Hematopoietic multipotent progenitor cell treated with erythropoietin and hydrocortisone succinate and interleukin-3 and kit ligand, for 8 days (in vitro differentiated cells): Measurements from ENCODE around the gene TEX261.
A peak's percentile ranks its signal among the peaks of the same experiment; 100 is the strongest.

Experiments
- DNase-seq: peaks from one replicate; pipeline ENCODE4 v3.0.0-alpha.2; 2015

The TEX261 gene

DNA sequence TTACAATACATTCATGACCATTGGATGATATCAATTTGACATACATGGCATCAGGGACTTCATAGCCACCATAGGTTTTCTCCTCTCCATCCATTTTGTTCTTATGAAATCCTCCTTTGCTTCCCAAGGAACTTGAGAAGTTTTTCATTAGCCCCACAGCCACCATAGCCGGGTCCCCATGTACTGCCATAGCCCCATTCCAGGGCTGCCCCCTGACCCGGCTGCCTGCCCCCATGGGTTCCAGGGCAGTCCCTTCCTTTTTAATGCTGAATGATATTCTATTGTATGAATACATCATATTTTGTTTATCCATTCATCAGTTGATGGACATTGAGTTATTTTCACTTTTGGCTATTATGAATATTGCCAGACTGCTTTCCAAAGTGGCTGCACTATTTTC is 38.5 kb downstream of the TEX261 start:
- DNase-seq: no peak

DNA sequence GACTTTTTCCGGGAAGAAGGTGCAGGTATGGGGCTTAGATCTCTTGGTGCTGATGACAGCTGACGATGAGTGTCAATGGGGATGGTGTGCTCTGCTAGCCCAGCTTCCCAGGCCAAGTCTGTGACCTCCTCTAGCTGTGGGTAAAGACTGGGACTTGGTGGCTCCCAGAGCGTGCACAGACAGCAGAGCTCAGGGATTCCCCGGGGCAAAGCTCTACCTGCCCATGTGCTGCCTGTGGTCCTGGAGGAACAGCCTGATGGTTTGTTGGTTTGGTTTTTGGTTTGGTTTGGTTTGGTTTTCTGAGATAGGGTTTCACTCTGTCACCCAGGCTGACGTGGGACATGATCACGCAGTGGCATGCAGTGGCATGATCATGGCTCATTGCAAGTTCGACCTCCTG is 39.8 kb downstream of the TEX261 start:
- DNase-seq: no peak

DNA sequence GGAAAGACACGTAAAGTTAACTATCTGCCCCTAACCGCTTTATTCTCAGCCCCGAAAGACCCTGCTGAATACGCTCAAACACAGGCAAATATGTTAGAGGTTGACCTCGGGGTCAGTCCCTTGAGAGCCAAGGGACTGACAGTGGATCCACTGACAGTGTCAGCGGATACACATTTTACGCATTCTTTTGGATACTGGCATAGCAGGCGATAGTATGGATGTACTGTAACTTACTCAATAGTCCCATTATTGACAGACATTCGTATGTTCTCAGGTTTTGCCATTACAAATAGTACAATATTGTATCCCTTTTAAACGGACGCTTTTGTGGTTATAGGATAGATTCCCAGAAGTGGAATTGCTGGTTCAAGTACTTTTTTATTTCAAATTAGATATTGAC is 45.6 kb downstream of the TEX261 start:
- no peak for DNase-seq

DNA sequence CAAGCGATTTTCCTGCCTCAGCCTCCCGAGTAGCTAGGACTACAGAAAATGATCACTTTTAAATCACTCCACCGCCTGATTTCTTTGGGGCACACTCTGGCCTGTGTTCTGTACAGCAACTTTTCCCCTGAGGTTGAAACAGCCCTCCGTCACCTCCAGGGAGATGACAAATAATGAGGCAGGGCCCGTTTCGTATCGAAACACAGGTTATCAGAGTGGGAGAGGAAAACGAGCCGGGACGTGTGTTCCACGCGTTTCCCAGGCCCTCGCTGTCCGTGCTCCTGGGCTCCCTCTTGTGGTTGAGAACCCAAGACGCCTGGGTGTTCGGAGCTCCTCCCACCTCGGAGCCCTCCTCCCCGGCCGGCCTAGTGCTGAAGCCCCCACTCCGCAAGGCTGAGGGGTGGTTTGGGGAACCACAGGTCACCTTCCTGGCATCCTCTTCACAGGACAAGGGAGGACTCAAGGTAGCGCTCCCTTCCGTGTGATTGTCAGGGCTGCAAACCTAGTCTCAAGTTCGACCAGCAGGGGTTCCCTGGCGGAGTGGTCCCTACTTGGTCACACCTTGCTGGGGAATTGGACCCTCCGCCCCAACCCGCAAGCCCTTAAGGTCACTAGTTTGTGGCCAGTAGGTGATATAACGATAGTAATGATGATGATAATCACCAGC is 46.2 kb downstream of the TEX261 start:
- peak; percentile 71 for DNase-seq

DNA sequence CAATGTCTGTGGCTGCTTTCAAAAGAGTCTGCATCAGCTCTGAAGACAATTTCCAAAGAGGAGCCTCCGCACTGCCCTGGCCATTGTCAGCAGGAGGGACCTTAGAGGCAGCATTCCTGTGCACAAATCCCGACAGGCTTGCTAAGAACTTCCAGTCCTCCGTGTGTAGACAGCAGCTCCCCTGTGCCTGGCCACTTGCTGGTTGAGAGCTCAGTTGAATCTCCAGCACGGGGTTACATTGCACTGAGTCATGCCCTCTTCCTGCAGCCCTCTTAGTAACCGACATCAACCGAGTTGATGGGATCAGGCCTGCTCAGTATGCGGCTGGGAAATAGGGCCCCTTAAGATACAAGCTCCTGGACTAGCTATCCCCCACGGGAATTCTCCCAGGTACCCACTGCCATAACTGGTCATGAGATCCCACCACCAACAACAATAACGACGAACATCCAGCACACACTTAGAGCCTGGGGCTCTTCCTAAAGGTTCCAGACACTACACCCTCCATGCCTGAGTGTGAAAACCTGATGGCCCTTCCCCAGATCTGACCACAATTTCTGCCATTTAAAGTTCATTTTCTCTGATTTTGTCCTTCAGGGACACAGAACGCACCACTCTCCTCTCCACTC is 47.0 kb downstream of the TEX261 start:
- no peak for DNase-seq

DNA sequence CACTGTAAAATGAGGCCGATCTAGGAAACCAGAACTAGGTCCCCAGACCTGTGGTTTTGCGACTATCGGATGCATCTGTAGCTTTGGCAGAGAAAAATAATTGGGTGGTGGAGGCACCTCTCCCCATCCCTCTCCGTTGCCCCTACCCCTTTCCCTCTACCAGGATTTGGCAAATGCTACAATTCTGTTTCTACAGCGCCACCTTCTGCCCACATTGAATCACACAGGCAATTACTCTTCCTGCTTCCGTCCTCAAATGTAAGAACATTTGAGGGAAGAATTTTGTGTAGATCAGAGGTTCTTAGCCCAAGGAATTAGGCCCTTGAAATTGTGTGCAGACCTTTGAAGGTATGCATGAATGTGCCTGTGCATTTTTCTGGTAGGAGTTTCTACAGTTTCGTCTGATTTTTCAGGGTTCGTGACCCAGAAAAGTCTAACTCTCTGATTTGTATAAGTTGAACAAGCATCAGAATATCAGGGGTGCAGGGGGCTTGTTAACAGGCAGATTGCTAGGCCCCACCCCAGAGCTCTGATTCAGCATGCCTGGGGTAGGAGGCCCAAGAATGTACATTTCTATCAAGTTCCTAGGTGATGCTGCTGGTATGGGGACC is 47.7 kb downstream of the TEX261 start:
- DNase-seq: peak; percentile 61

DNA sequence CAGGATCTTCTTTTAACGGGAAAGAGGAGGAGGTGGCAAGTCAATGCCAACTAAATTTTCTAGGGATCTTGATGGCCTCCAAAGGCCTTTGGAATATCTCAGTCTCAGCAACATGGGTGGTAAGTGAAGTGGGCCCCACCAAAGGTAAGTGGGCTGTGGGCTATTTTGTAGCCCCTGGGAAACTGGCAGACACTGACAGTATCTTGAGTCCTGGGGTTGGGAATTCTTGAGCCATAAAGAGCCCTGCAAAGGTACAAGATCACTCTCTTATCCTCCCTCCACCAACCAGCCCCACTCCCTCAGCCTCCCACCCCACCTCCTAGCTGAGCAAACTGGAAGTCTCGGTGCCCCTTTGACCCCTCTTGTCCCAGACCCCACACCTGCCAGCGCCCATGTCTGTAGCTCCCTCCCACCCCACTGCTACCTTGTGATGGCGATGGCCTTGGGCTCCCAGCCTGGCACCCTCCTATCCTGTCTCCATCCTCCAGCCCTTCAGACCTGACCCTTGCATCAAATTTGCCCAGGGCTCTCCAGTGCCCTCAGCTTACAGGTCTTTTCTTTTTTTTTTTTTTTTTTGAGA is 50.5 kb downstream of the TEX261 start:
- DNase-seq: no peak

DNA sequence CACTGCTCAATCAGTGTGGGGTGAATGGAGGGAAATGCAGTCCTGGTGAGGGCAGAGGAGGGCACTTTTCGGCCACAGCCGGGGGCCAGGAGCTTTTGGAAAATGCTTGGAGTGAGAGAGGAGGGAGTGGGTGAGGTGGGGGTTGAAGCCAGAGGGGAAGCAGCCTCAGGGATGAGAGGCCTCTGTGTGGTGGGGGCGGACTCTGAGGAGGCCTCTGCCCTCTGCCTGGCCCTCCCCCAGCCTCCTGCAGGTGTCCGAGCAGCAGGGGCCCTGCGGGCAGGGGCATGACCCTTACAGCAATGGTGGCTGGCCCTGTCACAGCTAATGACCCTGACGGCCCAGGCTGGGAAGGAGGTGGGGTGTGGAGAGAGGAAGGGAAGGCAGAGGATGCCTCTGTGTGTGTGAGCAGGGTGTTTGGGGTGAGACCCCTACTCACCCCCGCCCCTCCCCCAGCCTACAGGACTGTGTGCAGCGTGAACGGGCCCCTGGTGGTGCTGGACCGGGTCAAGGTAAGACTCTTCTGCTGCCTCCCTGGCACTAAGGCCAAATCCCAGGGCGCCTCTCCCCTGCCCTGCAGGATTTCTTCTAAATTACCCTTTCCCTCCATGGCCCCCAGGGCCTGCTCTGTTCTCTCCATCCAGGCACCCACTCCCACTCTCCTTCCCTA is 51.3 kb downstream of the TEX261 start:
- DNase-seq: no peak

DNA sequence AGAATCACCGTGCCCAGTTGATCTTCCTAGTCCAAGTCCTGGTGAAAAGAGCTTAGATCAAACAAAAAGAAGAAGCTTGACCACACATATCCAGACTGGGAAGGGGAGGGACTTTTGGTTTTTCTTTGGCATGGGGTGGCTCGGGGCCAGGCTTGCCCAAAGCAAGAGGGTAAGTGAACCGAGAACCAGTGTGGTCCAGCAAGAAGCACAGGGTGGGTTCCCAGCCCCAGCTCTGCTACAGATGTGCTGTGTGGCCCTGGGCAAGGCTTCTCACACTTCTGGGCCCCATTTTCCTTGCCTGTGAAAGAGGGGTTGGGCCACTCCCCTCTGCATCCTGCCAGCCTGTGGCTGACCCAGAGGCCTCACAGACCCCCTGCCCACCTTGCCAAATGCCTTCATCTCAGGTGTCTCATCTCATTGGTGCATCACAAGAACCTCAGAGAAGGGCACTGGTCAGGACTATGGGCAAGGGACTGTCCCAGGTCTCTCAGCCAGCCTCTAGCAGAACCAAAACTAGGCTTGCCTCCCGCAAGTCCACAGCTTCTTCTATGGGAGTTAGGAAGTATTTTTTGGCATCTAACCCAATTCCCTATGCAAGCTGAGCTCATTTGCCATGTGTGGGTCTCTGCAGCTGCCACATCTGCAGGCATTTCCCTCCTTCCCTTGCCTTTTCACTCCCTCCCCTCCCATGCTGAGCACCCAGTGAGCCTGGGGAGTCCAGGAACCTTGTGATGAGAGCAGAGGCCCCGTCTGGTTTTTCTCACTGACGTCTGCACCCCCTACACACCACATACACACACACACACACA is 52.1 kb downstream of the TEX261 start:
- no peak for DNase-seq

DNA sequence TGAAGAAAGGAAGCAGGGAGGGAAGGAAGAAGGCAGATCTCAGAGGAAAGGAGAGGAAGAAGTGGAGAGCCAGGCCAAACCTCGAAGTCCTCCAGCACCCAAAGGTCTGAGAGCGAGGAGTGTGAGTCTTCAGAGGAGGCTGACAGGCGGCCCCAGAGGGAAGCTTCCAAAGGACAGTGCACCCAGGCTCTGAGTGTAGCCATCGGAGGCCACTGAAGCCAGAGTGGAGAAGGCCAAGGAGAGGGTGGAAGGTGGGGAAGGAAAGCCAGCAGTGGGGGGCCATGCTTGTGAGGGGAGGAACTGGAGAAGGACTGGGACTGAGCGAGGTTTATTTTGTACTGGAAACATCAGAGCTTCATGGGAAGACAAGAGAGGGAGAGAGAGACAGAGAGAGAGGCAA is 53.0 kb downstream of the TEX261 start:
- no peak for DNase-seq

DNA sequence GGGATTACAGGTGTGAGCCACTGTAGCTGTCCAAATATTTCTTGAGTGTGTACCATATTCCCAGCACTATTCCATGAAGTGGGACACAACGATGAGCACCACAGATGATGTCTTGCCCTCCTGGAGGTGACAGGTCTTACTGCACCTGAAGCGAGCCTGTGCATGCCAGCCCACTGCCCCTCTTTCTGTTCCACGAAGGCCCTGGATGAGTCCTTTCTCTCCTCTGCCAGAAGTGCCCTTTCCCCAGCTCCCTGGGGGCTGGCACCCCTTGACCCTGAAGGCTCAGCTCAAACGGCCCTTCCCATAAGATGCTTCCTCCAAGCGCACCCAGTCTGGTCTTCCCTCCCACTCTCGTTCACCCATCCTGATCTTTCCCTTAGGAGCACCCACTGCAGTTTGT is 53.5 kb downstream of the TEX261 start:
- DNase-seq: no peak

DNA sequence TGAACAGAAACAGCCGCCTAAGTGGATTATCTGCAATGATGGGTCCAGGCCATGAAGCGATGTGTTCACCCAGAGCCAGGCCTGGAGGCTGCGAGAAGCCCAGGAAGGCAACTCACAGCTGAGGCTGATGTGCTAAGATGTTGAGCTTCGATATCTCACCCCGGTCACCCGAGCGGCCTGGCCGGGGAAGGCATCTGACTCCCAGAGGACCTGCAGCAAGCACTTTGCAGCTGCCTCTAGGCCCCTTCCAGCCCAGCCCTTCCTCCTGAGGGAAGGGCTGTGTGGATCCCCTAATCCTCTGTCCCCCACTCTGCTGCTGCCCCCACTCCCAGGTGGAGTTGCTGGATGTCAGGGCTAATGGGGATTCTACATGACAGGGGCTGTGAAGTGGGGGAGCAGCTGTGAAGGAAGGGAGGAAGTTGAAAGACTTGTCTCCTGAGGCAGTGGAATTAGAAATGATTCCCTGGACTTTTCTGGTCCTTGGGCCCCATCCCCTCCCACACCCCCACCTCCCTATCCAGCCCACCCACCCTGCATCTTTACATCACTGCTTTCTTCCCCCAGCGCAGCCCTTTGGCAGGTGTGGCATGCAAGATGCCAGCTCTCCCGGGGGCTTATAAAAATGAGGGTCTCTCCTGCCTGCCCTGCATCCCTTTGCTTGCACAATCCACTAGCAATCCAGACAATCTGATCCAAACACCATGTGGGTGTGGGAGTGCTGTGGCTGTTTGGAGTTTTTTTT is 54.7 kb downstream of the TEX261 start:
- no peak for DNase-seq

DNA sequence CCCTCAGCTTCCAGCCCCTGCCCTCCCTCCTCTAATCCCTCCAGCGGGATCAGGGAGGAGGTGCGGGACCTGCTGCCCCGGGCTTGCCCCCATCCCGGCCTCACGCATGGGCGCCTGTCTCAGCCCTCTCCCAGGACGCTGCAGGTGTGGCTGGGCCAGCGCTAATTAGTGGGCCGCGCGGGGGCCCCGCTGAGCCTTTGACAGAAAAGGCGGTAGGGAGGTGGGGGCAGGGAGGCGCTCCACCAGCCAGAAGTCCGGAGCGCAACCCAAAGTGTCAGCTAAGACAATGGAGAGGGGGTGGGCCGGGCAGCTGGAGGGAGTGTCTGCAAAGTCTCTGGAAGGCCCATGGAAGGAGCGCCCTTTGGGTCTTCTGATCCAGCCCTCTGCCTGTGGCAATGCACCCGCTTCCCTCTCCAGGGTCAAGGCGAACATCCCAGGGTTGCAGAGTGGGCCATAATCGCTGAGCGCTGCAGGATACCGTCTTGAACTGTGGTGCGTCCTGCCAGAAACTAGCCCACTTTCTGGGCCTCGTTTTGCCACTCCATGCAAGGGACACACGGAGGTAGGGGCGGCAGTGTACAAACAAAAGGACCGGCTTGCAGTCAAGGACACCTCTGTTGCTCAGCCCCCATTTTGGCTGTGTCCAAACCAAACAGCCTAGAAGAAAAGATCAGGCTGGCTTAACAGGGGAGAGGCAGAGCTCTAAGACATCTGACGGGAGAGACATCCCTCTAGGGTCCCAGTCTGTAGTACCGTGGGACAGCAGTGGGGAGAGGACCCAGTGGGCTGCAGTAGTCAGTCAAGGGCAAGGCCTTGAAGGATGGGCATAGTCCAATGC is 55.5 kb downstream of the TEX261 start:
- no peak for DNase-seq

DNA sequence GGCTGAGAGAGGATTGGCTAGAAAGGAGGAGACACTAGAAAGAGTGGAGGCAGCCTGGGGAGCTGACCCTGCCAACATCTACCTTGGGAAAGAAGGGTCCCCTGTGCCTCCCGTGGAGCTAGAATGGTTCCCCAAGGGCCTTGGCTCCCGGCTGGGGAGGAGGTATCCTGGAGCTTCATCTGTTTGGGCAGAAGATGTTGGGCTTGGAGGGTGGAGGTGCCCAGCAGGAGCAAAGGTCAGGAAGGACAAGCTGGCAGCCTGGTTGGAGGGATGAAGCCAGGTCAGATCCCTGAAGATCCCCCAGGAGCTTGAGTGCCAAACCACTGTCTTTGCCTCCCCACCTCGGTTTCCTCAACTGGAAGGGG is 56.1 kb downstream of the TEX261 start:
- no peak for DNase-seq

DNA sequence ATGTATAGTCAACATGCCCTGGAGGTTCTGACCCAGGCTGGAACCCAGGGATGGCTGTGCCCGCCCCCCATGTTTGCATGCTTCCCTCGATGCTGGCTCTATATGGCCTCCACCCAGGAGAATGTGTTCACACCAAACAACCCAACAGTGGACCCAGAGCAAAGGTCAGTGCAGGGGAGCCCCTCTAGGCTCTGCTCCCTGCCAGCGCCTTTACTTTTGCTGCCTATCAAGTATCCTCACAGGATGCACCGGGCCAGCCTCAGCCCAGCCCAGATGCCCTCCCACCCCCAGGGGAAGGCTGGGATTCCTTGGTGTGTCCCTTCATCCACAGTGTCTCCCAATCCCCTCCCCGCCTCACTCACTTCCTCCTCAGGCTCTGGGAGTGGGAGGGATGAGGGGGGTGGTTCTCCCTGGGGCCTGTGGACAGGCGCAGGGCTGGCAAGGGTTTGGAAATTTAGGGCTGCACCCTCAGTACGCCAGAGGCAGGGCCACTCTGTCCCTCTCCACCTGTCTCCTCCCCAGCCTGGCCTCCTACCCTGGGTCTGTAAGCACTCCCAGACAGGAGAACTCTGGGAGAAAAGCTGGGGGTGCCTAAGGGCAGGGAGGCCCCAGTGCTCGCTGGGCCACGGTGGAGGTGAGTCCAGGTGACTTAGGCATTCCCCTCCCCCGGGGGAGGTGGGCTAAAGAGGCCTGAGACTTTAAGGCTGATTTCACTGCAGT is 56.6 kb downstream of the TEX261 start:
- DNase-seq: no peak

DNA sequence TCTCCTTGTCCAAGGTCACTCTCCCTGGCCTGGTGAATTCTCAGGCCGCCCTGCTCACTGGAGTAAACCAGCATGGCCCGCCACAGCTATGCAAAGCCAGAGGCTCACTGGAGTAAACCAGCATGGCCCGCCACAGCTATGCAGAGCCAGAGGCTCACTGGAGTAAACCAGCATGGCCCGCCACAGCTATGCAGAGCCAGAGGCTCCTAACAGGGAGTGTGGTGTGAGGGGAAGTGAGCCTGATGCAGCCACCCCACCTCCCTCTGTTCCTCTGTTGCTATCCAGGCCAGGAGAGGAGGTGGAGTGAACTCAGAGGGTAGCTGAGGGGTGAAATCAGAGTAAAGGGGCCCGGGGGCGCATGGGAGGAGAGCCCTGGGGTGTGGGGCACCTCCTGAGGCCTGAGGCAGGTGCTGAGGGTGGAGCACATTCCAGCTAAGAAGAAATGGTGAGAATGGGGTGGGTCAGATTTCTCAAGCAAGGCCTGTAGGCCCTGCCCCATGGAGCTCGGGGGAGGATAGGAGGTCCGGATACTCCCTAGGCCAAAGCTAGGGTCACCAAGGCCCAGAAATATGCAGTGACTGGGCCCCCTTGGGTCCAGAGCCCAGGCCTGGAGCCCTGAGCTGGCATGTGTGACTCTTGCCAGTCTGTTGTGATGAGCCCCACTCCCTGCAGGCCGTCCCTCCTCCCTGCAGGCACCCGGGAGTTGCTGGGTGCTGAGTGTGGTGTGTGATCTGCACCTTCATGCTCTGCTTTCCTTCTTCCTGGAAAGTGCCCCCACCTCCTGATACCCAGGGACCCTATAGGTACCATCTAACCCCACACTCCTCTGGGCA is 57.5 kb downstream of the TEX261 start:
- DNase-seq: no peak

DNA sequence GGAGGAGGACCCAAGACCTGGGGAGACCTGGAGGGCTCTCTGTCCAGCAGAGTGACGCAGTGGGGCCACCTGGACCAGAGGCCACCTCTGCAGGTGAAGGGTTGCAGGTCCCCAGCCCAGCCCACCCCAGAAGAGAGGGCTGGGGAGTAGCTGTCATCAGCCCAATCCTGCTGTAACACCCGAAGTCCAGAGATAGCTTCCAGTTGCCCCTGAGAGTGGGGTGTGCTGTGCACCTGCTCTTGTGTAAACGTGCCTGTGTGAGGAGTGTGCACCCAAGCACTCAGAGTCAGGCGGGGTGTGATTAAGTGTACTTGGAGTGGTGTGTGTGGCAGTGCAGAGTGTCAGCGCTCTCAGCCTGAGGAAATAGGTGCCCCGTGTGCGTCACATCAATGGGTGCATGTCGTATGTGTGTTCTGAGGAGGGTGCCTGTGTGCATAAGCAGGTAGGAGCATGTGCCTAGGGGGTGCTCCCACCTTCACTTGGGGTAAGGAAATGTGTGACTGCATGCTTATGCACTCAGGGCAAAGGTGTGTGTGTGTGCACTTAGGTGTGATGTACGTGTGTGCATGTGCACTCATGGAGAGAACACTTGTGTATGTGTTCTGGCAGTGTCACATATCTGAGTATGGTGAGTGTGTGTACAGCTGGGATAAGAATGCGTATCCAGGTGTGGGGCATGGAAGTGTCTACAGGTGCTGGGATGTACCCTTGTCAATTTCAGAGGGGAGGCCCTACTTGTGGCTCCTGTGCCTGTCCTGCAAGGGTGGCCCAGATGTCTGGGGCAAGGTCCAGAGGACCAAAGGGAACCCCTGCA is 58.3 kb downstream of the TEX261 start:
- no peak for DNase-seq
